ENCODE data around the gene MRPL24. TPM values are rescaled to one million over a fixed set of nuclear protein-coding genes. Genes with fewer than 3 reads are reported as not detected.

Gene MRPL24
- total and polyA plus RNA-seq, 9 of the 15 experiments (the other 6 are each of a cell fraction or from before 2014, with no cell fraction given), result 74.3 to 267 (median 113) TPM

- WGBS (ENCODE audit: insufficient coverage, low coverage, missing lambda C conversion rate), result 23% methylated on average over 4 of the region's 4 CpGs
- H3K27ac ChIP-seq (ENCODE audit: extremely low read depth, low read depth, low read length), result no peak overlapping the region; the same call in 2 of the 3 replicates
- no TSS peak for BruUV-seq (replicated peaks)
- H3K79me2 ChIP-seq (ENCODE audit: control insufficient read depth, insufficient read depth, low read length), result peaks cover 4% of the 10 kb centered on the region; the same call in 2 of the 3 replicates
- no peaks in the 10 kb centered on the region for H3K9me3 ChIP-seq (replicated peaks; ENCODE audit: control insufficient read depth, insufficient read depth, low read depth, low read length)
- POLR2A ChIA-PET, result interaction anchor here (1.1 to 1.5 kb wide), 2 partner anchors 9 to 16 kb away, joined by 4 to 6 read pairs; no protein-coding TSS in a partner anchor
- intact Hi-C loops (cut with micrococcal nuclease), result no loop called here
- CTCF ChIA-PET (ENCODE audit: low intra/inter-chr PET ratio), result no interaction called here
- no peak overlapping the region for H3K4me2 ChIP-seq (ENCODE audit: insufficient read depth, low read length)
- no peak overlapping the region for H2AFZ ChIP-seq (ENCODE audit: low read depth, low read length)
- no peaks in the 10 kb centered on the region for H4K20me1 ChIP-seq (replicated peaks; ENCODE audit: control insufficient read depth, insufficient read depth, low read length)
- H3K27me3 ChIP-seq (ENCODE audit: control insufficient read depth in 2 of 2, insufficient read depth in 2 of 2, low read length in 2 of 2), result no peaks in the 10 kb centered on the region
- ATAC-seq, result no peak
- no peak for DNase-seq (ENCODE audit: extremely low read depth in 1 of 4, low spot score in 3 of 4)
- H3K9me1 ChIP-seq (ENCODE audit: control insufficient read depth, insufficient read depth, low read length), result no peaks in the 10 kb centered on the region
- H3K9ac ChIP-seq (ENCODE audit: insufficient read depth in 1 of 2, low read depth in 2 of 2, low read length in 2 of 2), result no peak overlapping the region; a peak in 1 of 4 replicates
- no peak for FAIRE-seq
- peaks cover 28 to 29% of the 10 kb centered on the region in 2 experiments; a peak in 4 of 5 replicates for H3K4me1 ChIP-seq (replicated peaks in 1 of 2; ENCODE audit: control insufficient read depth in 2 of 2, insufficient read depth in 2 of 2, low read length in 2 of 2)
- H3K36me3 ChIP-seq (ENCODE audit: control insufficient read depth, insufficient read depth, low read length), result no peaks in the 10 kb centered on the region
- H3K4me3 ChIP-seq, result no peak overlapping the region
- in situ Hi-C loops (cut with MboI), result no loop called here
- TF ChIP-seq ZNF740 (CRISPR knock-in tag; IDR thresholded peaks at IDR 0.05) (no peak), ZNF740 (tag; IDR thresholded peaks at IDR 0.05) (no peak), ZZZ3 (IDR thresholded peaks at IDR 0.05) (no peak), GTF2E2 (tag; IDR thresholded peaks at IDR 0.05) (no peak), CXXC5 (CRISPR knock-in tag; IDR thresholded peaks at IDR 0.05) (0 out of 2 replicates have a peak, but pooled peaks have one; percentile 15), SMARCA4 (IDR thresholded peaks at IDR 0.05) (0 out of 2 replicates have a peak, but pooled peaks have one; percentile 19), CBFA2T3 (IDR thresholded peaks at IDR 0.05) (peak; percentile 66), ZNF280B (CRISPR knock-in tag; IDR thresholded peaks at IDR 0.05) (no peak), ZFX (CRISPR knock-in tag; IDR thresholded peaks at IDR 0.05) (no peak), SAP30 (IDR thresholded peaks at IDR 0.05; ENCODE audit: borderline replicate concordance, insufficient read depth, low read depth, low read length, poor library complexity, severe bottlenecking) (no peak), NCOA6 (IDR thresholded peaks at IDR 0.05) (no peak), CBFA2T2 (conservative IDR thresholded peaks at IDR 0.05) (peak; percentile 39; the same call in 1 of the 2 replicates), ZNF707 (CRISPR knock-in tag; conservative IDR thresholded peaks at IDR 0.05) (no peak), THAP7 (CRISPR knock-in tag; IDR thresholded peaks at IDR 0.05) (no peak), ZBTB33 (CRISPR knock-in tag; IDR thresholded peaks at IDR 0.05) (peak; percentile 65; the same call in 1 of the 2 replicates), EGR1 (conservative IDR thresholded peaks at IDR 0.05) (no peak), POLR2AphosphoS5 (IDR thresholded peaks at IDR 0.05; ENCODE audit: control insufficient read depth, insufficient read depth, low read depth, low read length) (no peak), MITF (IDR thresholded peaks at IDR 0.05) (no peak)
Measured at GRCh38 chr1:156760796-156761104, 19.9 kb upstream of the MRPL24 start.
